Stimulated activated CD8-positive, alpha-beta memory T cell treated with anti-CD3 and anti-CD28 coated beads, Interleukin-12 subunit alpha, Interleukin-12 subunit beta, amount 100 ng/mL, for 24 hours (primary cell): ENCODE data around the gene PCDHGA9.
"Not testable (repeated sequence)": the region's sequence is repeated elsewhere in the genome, so short reads cannot be mapped to it uniquely, and the experiment has no call there.

ENCODE experiments used
- DNase-seq: peaks from one replicate; pipeline ENCODE4 v3.0.0-alpha.2; 2020; ENCODE audit errors: extremely low read depth

Gene PCDHGA9

GRCh38 chr5:141414548-141415274 lies 12.1 kb downstream of the PCDHGA9 start:
- DNase-seq, result not testable (repeated sequence)

- DNase-seq, result not testable (repeated sequence)
Measured at GRCh38 chr5:141415275-141415618, 12.7 kb downstream of the PCDHGA9 start.

GRCh38 chr5:141417494-141418172 lies 15.1 kb downstream of the PCDHGA9 start, which contains the start of gene PCDHGB7:
TSS of gene PCDHGB7 (plus strand) at chr5:141417677. CDS start at chr5:141417860, 183 bp downstream.
- DNase-seq, result not testable (repeated sequence)

- no peak for DNase-seq
Measured at GRCh38 chr5:141419074-141419880, 16.7 kb downstream of the PCDHGA9 start.

- DNase-seq, result no peak
Measured at GRCh38 chr5:141420855-141421488, 18.4 kb downstream of the PCDHGA9 start, which contains the start of gene PCDHGA11. TSS of gene PCDHGA11 (plus strand) at chr5:141421051. CDS start at chr5:141421228, 177 bp downstream.

- no peak for DNase-seq
Measured at GRCh38 chr5:141421489-141421855, 18.9 kb downstream of the PCDHGA9 start.

GRCh38 chr5:141422742-141423291 lies 20.2 kb downstream of the PCDHGA9 start:
- no peak for DNase-seq

GRCh38 chr5:141427783-141428426 lies 25.3 kb downstream of the PCDHGA9 start:
- DNase-seq, result no peak

- DNase-seq, result no peak
Measured at GRCh38 chr5:141430332-141431113, 27.9 kb downstream of the PCDHGA9 start, which contains the start of gene PCDHGA12. TSS of gene PCDHGA12 (plus strand) at chr5:141430507. CDS start at chr5:141430760, 253 bp downstream.

- DNase-seq, result no peak
Measured at GRCh38 chr5:141431286-141431685, 28.7 kb downstream of the PCDHGA9 start.

- not testable (repeated sequence) for DNase-seq
Measured at GRCh38 chr5:141432308-141432707, 29.7 kb downstream of the PCDHGA9 start.

- not testable (repeated sequence) for DNase-seq
Measured at GRCh38 chr5:141432726-141433125, 30.1 kb downstream of the PCDHGA9 start.

GRCh38 chr5:141434006-141434405 lies 31.4 kb downstream of the PCDHGA9 start:
- no peak for DNase-seq

GRCh38 chr5:141437221-141437620 lies 34.6 kb downstream of the PCDHGA9 start:
- DNase-seq, result no peak

- no peak for DNase-seq
Measured at GRCh38 chr5:141439411-141440141, 37.0 kb downstream of the PCDHGA9 start.

- no peak for DNase-seq
Measured at GRCh38 chr5:141440341-141440740, 37.8 kb downstream of the PCDHGA9 start.

- DNase-seq, result no peak
Measured at GRCh38 chr5:141441571-141442170, 39.1 kb downstream of the PCDHGA9 start.
